HEK293 (cell line): ENCODE data around the gene RAPGEFL1.
A peak's percentile ranks its signal among the peaks of the same experiment; 100 is the strongest.

Source experiments
- CTCF ChIA-PET: fragments of 350-600 bp; formaldehyde crosslinking; extraction: SDS; loops from one replicate; lab custom pipeline; 2021; ENCODE audit warnings: antibody characterized with exemption; lab: Yijun Ruan, JAX
- POLR2A ChIA-PET: fragments of 300-600 bp; formaldehyde crosslinking; extraction: SDS; loops from one replicate; lab custom pipeline; 2020; ENCODE audit warnings: antibody characterized with exemption, inconsistent platforms; lab: Yijun Ruan, JAX
- H3K27ac ChIP-seq: fragments of 200-500 bp; sonication (Bioruptor generic); 2 replicates; pipeline ENCODE4 v1.5.1; 2014; ENCODE audit warnings: low read depth, low read length, control low read depth, inconsistent platforms; ENCODE audit errors: extremely low read depth
- H3K36me3 ChIP-seq, 2 experiments: fragments of 200-500 bp in 1 of 2; sonication (Bioruptor generic) in 1 of 2; 1 replicate in 1 of 2; 2 replicates in 1 of 2; pipeline ENCODE4 v1.5.1; 2014 to 2017; ENCODE audit warnings: inconsistent platforms in 2 of 2, low read length in 2 of 2; ENCODE audit not compliant: control insufficient read depth in 2 of 2, insufficient read depth in 1 of 2
- H3K4me1 ChIP-seq: fragments of 200-500 bp; sonication (Bioruptor generic); 2 replicates; pipeline ENCODE4 v1.5.1; 2014; ENCODE audit warnings: mild to moderate bottlenecking, low read length, inconsistent platforms; ENCODE audit not compliant: control insufficient read depth, insufficient read depth
- H3K4me3 ChIP-seq: 2 replicates; pipeline ENCODE4 v1.5.1; 2011; ENCODE audit warnings: low read depth, mild to moderate bottlenecking, control low read depth, low read length, moderate library complexity
- H3K9me3 ChIP-seq: fragments of 200-500 bp; sonication (Bioruptor generic); 2 replicates; pipeline ENCODE4 v1.5.1; 2014; ENCODE audit warnings: low read depth, low read length, inconsistent platforms; ENCODE audit not compliant: control insufficient read depth, insufficient read depth
- BCL11A ChIP-seq: fragments of 450-650 bp; formaldehyde crosslinking; IDR thresholded peaks from 2 replicates; pipeline ENCODE4 v1.5.1; 2016; ENCODE audit warnings: low read depth, missing biosample characterization, missing genetic modification characterization
- GLI2 ChIP-seq: fragments of 450-650 bp; formaldehyde crosslinking; IDR thresholded peaks from 2 replicates; pipeline ENCODE4; 2017; ENCODE audit warnings: missing biosample characterization, missing genetic modification characterization, low read depth, borderline replicate concordance
- GLIS2 ChIP-seq: fragments of 450-650 bp; formaldehyde crosslinking; IDR thresholded peaks from 2 replicates; pipeline ENCODE4 v1.5.1; 2016; ENCODE audit warnings: missing biosample characterization, missing genetic modification characterization
- KLF9 ChIP-seq: fragments of 450-650 bp; formaldehyde crosslinking; IDR thresholded peaks from 2 replicates; pipeline ENCODE4 v1.5.1; 2016; ENCODE audit warnings: missing biosample characterization, missing genetic modification characterization, low read depth
- MZF1 ChIP-seq: fragments of 450-650 bp; formaldehyde crosslinking; IDR thresholded peaks from 2 replicates; pipeline ENCODE4 v1.5.1; 2017; ENCODE audit warnings: missing biosample characterization, missing genetic modification characterization, borderline replicate concordance
- SP3 ChIP-seq: fragments of 450-650 bp; formaldehyde crosslinking; IDR thresholded peaks from 2 replicates; pipeline ENCODE4 v1.5.1; 2016; ENCODE audit warnings: missing biosample characterization, missing genetic modification characterization
- WT1 ChIP-seq: fragments of 450-650 bp; formaldehyde crosslinking; IDR thresholded peaks from 2 replicates; pipeline ENCODE4 v1.5.1; 2016; ENCODE audit warnings: missing biosample characterization, missing genetic modification characterization
- ZBTB26 ChIP-seq: fragments of 450-650 bp; formaldehyde crosslinking; optimal IDR thresholded peaks from 2 replicates; pipeline ENCODE3; 2016; ENCODE audit warnings: missing biosample characterization, mild to moderate bottlenecking, missing genetic modification characterization
- ZNF133 ChIP-seq: fragments of 450-650 bp; formaldehyde crosslinking; IDR thresholded peaks from 2 replicates; pipeline ENCODE4 v1.5.1; 2016; ENCODE audit warnings: missing biosample characterization, missing genetic modification characterization
- ZNF138 ChIP-seq: fragments of 450-650 bp; formaldehyde crosslinking; IDR thresholded peaks from 2 replicates; pipeline ENCODE4 v1.5.1; 2016; ENCODE audit warnings: missing biosample characterization, missing genetic modification characterization, borderline replicate concordance
- ZNF184 ChIP-seq: fragments of 450-650 bp; IDR thresholded peaks from 2 replicates; pipeline ENCODE4 v1.5.1; 2018; ENCODE audit warnings: missing biosample characterization, mild to moderate bottlenecking, missing genetic modification characterization
- ZNF221 ChIP-seq: fragments of 450-650 bp; formaldehyde crosslinking; IDR thresholded peaks from 2 replicates; pipeline ENCODE4 v1.5.1; 2017; ENCODE audit warnings: missing biosample characterization, missing genetic modification characterization, borderline replicate concordance
- ZNF404 ChIP-seq: fragments of 450-650 bp; formaldehyde crosslinking; IDR thresholded peaks from 2 replicates; pipeline ENCODE4 v1.5.1; 2017; ENCODE audit warnings: missing biosample characterization, missing genetic modification characterization
- ZNF416 ChIP-seq: fragments of 450-650 bp; formaldehyde crosslinking; IDR thresholded peaks from 2 replicates; pipeline ENCODE4 v1.5.1; 2016; ENCODE audit warnings: missing biosample characterization, missing genetic modification characterization
- ZNF48 ChIP-seq: fragments of 450-650 bp; formaldehyde crosslinking; IDR thresholded peaks from 2 replicates; pipeline ENCODE4 v1.5.1; 2016; ENCODE audit warnings: missing biosample characterization, missing genetic modification characterization
- ZNF510 ChIP-seq: fragments of 450-650 bp; formaldehyde crosslinking; IDR thresholded peaks from 2 replicates; pipeline ENCODE4 v1.5.1; 2018; ENCODE audit warnings: mild to moderate bottlenecking, missing genetic modification characterization, missing biosample characterization; ENCODE audit not compliant: insufficient replicate concordance
- ZNF561 ChIP-seq: fragments of 450-650 bp; IDR thresholded peaks from 2 replicates; pipeline ENCODE4 v1.5.1; 2018; ENCODE audit warnings: missing biosample characterization, missing genetic modification characterization, borderline replicate concordance
- ZNF571 ChIP-seq: fragments of 450-650 bp; formaldehyde crosslinking; IDR thresholded peaks from 2 replicates; pipeline ENCODE4 v1.5.0; 2017; ENCODE audit warnings: missing biosample characterization, missing genetic modification characterization
- ZNF624 ChIP-seq: fragments of 450-650 bp; formaldehyde crosslinking; IDR thresholded peaks from 2 replicates; pipeline ENCODE4 v1.5.1; 2017; ENCODE audit warnings: missing biosample characterization, missing genetic modification characterization
- ZNF639 ChIP-seq: fragments of 450-650 bp; formaldehyde crosslinking; IDR thresholded peaks from 2 replicates; pipeline ENCODE4 v1.5.1; 2016; ENCODE audit warnings: missing biosample characterization, missing genetic modification characterization
- ZNF660 ChIP-seq: fragments of 450-650 bp; IDR thresholded peaks from 2 replicates; pipeline ENCODE4 v1.5.1; 2018; ENCODE audit warnings: missing biosample characterization, mild to moderate bottlenecking, missing genetic modification characterization
- ZNF701 ChIP-seq: fragments of 450-650 bp; formaldehyde crosslinking; IDR thresholded peaks from 2 replicates; pipeline ENCODE4 v1.5.1; 2016; ENCODE audit warnings: missing biosample characterization, missing genetic modification characterization
- ZNF707 ChIP-seq: fragments of 450-650 bp; formaldehyde crosslinking; IDR thresholded peaks from 2 replicates; pipeline ENCODE4 v1.5.1; 2016; ENCODE audit warnings: missing biosample characterization, missing genetic modification characterization
- ZNF776 ChIP-seq: fragments of 450-650 bp; formaldehyde crosslinking; IDR thresholded peaks from 2 replicates; pipeline ENCODE4 v1.5.0; 2017; ENCODE audit warnings: missing biosample characterization, missing genetic modification characterization, borderline replicate concordance
- ZSCAN16 ChIP-seq: fragments of 450-650 bp; formaldehyde crosslinking; IDR thresholded peaks from 2 replicates; pipeline ENCODE4 v1.5.1; 2016; ENCODE audit warnings: missing biosample characterization, missing genetic modification characterization

The RAPGEFL1 gene

GRCh38 chr17:40177275-40177874 is at the start of gene RAPGEFL1:
Gene RAPGEFL1 (plus strand): TSS chr17:40177470. CDS start chr17:40177862, 392 bp downstream.
- Histone ChIP-seq H3K27ac (no peak within 1 kb of the TSS), H3K9me3 (no peaks in the 10 kb centered on the region), H3K4me3 (peak within 1 kb of the TSS; percentile 12; the same call in 1 of the 2 replicates), H3K4me1 (peaks cover 9% of the 10 kb centered on the region), H3K36me3 (peaks cover 25 to 49% of the 10 kb centered on the region in 2 experiments)
- CTCF ChIA-PET, result interaction anchor here (0.8 to 4.9 kb wide), 3 partner anchors 8 to 139 kb away, joined by 3 to 40 read pairs (median 8); no protein-coding TSS in a partner anchor
- no peak for TF ChIP-seq ZNF624 (tag by site-specific recombination)
- no peak for TF ChIP-seq ZNF404 (tag by site-specific recombination)
- peak; percentile 58 for TF ChIP-seq SP3
- TF ChIP-seq KLF9 (tag by site-specific recombination), result peak; percentile 64; the same call in 1 of the 2 replicates
- TF ChIP-seq ZBTB26 (tag by site-specific recombination), result peak; percentile 53
- TF ChIP-seq ZNF660 (tag by site-specific recombination), result 0 out of 2 replicates have a peak, but pooled peaks have one; percentile 32
- no peak for TF ChIP-seq WT1 (tag by site-specific recombination)
- TF ChIP-seq GLIS2, result 0 out of 2 replicates have a peak, but pooled peaks have one; percentile 24
- POLR2A ChIA-PET, result no interaction called here

- H3K9me3 ChIP-seq, result no peaks in the 10 kb centered on the region
- H3K27ac ChIP-seq, result no peak overlapping the region; the same call in 1 of the 2 replicates
- H3K4me1 ChIP-seq, result no peaks in the 10 kb centered on the region; the same call in 1 of the 2 replicates
- H3K4me3 ChIP-seq, result no peak overlapping the region
- ChIA-PET POLR2A (interaction anchor here (0.6 to 1.8 kb wide), 3 partner anchors 11 to 65 kb away, joined by 4 to 9 read pairs (median 5); partner anchors contain the start of gene CASC3), CTCF (interaction anchor here (1.3 to 1.7 kb wide), 3 partner anchors 16 to 104 kb away, joined by 3 to 5 read pairs (median 3); no protein-coding TSS in a partner anchor)
- peaks cover 91 to 93% of the 10 kb centered on the region in 2 experiments for H3K36me3 ChIP-seq
- TF ChIP-seq ZNF133 (tag by site-specific recombination), result no peak
- TF ChIP-seq ZNF48 (tag by site-specific recombination), result no peak
- no peak for TF ChIP-seq ZNF561
- TF ChIP-seq, all 188 proteins: peak for 0
Observed at GRCh38 chr17:40129498-40129897, 47.8 kb upstream of the RAPGEFL1 start.

- Histone ChIP-seq H3K4me1 (no peaks in the 10 kb centered on the region), H3K9me3 (no peaks in the 10 kb centered on the region), H3K4me3 (no peak overlapping the region), H3K36me3 (peaks cover 99% of the 10 kb centered on the region in 2 experiments), H3K27ac (peak overlapping the region; percentile 19; the same call in 1 of the 2 replicates)
- TF ChIP-seq ZNF571 (tag by site-specific recombination) (no peak), ZSCAN16 (no peak), GLI2 (no peak), MZF1 (no peak), ZNF701 (tag by site-specific recombination) (no peak), ZNF416 (tag by site-specific recombination) (no peak), ZNF138 (no peak), ZNF776 (no peak), ZNF639 (tag by site-specific recombination) (no peak), BCL11A (tag by site-specific recombination) (no peak), ZNF510 (no peak), ZNF221 (tag by site-specific recombination) (no peak), ZNF184 (tag by site-specific recombination) (no peak), ZNF707 (tag by site-specific recombination) (no peak)
- POLR2A ChIA-PET, result interaction anchor here (1.4 kb wide), 1 partner anchor 17 kb away, joined by 8 read pairs; no protein-coding TSS in a partner anchor
- CTCF ChIA-PET, result interaction anchor here (0.5 kb wide), 1 partner anchor 756 kb away, joined by 3 read pairs; no protein-coding TSS in a partner anchor
Observed at GRCh38 chr17:40130352-40131042, 46.8 kb upstream of the RAPGEFL1 start.
